H1 (cell line): Measurements from ENCODE around the gene FSTL4. TPM values are rescaled to one million over a fixed set of nuclear protein-coding genes. Genes with fewer than 3 reads are reported as not detected.

Experiments
- CHD2 ChIP-seq: IDR thresholded peaks from 2 replicates; pipeline ENCODE4 v1.6.1; 2012; ENCODE audit warnings: low read length, improper control_type of control experiment
- RXRA ChIP-seq: IDR thresholded peaks from 2 replicates; pipeline ENCODE4 v1.6.1; 2011; ENCODE audit warnings: low read depth, mild to moderate bottlenecking, low read length, moderate library complexity; ENCODE audit not compliant: insufficient read depth
- SP1 ChIP-seq: IDR thresholded peaks from 2 replicates; pipeline ENCODE4 v1.6.1; 2011; ENCODE audit warnings: low read depth, low read length
- TBP ChIP-seq: IDR thresholded peaks from 2 replicates; pipeline ENCODE4 v1.6.1; 2011; ENCODE audit warnings: low read depth, low read length, improper control_type of control experiment
- polyA plus RNA-seq, 7 experiments: library from polyadenylated mRNA; depleted of rRNA in 3 of 7; stranded (reverse) in 5 of 7; unstranded in 2 of 7; fragments of >200 nt in 5 of 7; fragments of 200-250 nt in 2 of 7; gene quantifications; 1 replicate in 5 of 7; 2 replicates in 1 of 7; 4 replicates in 1 of 7; pipeline versions ENCODE4 v1.2.1 to v1.2.3, GENCODE V29; 2011 to 2013; ENCODE audit warnings: missing spikeins in 2 of 7, mixed read lengths in 2 of 7
- total RNA-seq: library from RNA; stranded (reverse); fragmentation: NEBNext Ultra II Directional; extraction: Animal tissue kit (Norgen Biotek cat#: 25700); gene quantifications from 2 replicates; pipeline ENCODE4 v1.2.1, GENCODE V29; 2021

The FSTL4 gene
- total and polyA plus RNA-seq, 2 of the 8 experiments (the other 6 are each of a cell fraction or from before 2014, with no cell fraction given), result 3.1 to 4.1 TPM

DNA sequence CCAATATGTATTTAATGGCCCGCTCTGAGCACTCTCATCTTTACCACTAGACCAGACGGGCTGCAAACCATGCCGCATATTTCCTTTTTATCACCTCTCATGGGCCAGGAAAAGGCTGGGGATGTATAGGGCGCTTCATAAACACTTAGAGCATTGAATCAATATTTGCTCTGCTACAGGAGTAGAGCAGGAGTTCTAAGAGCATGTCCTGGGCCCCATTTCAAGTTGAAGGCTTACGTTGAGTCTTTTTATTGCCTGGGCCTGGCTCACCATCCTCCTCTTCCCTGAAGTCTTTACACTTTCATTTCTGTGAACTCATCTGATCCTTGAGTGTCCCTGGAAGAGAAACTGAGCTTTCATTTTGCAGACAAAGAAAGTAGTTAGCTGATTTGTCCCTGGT lies 112.4 kb downstream of the FSTL4 start (continued):
- TF ChIP-seq CHD2, result no peak
- TF ChIP-seq SP1, result no peak
- no peak for TF ChIP-seq RXRA
- TF ChIP-seq TBP, result no peak
